AG04449 (cell line): Measurements from ENCODE around the gene ARPC5.
"Not testable (repeated sequence)": the region's sequence is repeated elsewhere in the genome, so short reads cannot be mapped to it uniquely, and the experiment has no call there.

Experiments
- CTCF ChIA-PET: fragments of 350-600 bp; formaldehyde crosslinking; extraction: SDS; loops from one replicate; lab custom pipeline; 2021; ENCODE audit warnings: antibody characterized with exemption; lab: Yijun Ruan, JAX
- POLR2A ChIA-PET: fragments of 400-600, 350-600 bp; formaldehyde crosslinking; extraction: SDS; loops from one replicate; lab custom pipeline; 2020; ENCODE audit warnings: antibody characterized with exemption, inconsistent platforms; lab: Yijun Ruan, JAX
- DNase-seq: peaks from one replicate; pipeline ENCODE4 v3.0.0-alpha.2; 2010; ENCODE audit warnings: low read depth, low spot score
- H3K4me3 ChIP-seq: 2 replicates; pipeline ENCODE4 v1.5.1; 2011; ENCODE audit warnings: low read depth, mild to moderate bottlenecking, control low read depth, low read length
- CTCF ChIP-seq: IDR thresholded peaks from one replicate; pipeline ENCODE4 v1.5.1; 2011; ENCODE audit warnings: mild to moderate bottlenecking, moderate library complexity, low read length, control low read depth, inconsistent platforms; ENCODE audit not compliant: insufficient read depth; ENCODE audit errors: missing control alignments

Gene ARPC5

GRCh38 chr1:183635606-183636333 lies at the start of gene ARPC5:
TSS of gene ARPC5 (minus strand) at chr1:183635783. CDS start at chr1:183635659, 124 bp downstream.
- TF ChIP-seq CTCF, result no peak
- ChIA-PET POLR2A (no interaction called here), CTCF (no interaction called here)
- peak within 1 kb of the TSS; percentile 85 for H3K4me3 ChIP-seq
- DNase-seq, result peak; percentile 87

- peak; percentile 38 for TF ChIP-seq CTCF
- ChIA-PET CTCF (interaction anchor here (0.6 to 5.0 kb wide), 46 partner anchors 10 to 404 kb away, joined by 3 to 112 read pairs (median 4); partner anchors contain the start of gene APOBEC4), POLR2A (no interaction called here)
- DNase-seq, result no peak
- no peak overlapping the region for H3K4me3 ChIP-seq
Observed at GRCh38 chr1:183685112-183685713, 49.6 kb upstream of the ARPC5 start.

GRCh38 chr1:183679363-183679762 lies 43.8 kb upstream of the ARPC5 start:
- POLR2A ChIA-PET, H3K4me3 ChIP-seq, DNase-seq: not testable (repeated sequence)
- CTCF ChIA-PET, result interaction anchor here (0.6 to 1.8 kb wide), 4 partner anchors 10 to 205 kb away, joined by 4 to 5 read pairs (median 4); no protein-coding TSS in a partner anchor

- no peak for TF ChIP-seq CTCF
- ChIA-PET CTCF (interaction anchor here (1.0 to 1.4 kb wide), 3 partner anchors 15 to 237 kb away, joined by 3 to 5 read pairs (median 4); no protein-coding TSS in a partner anchor), POLR2A (no interaction called here)
- no peak overlapping the region for H3K4me3 ChIP-seq
- no peak for DNase-seq
Observed at GRCh38 chr1:183678819-183679218, 43.2 kb upstream of the ARPC5 start.

- ChIA-PET CTCF (interaction anchor here (0.7 to 7.0 kb wide), 5 partner anchors 9 to 208 kb away, joined by 3 to 49 read pairs (median 4); no protein-coding TSS in a partner anchor), POLR2A (no interaction called here)
Observed at GRCh38 chr1:183676586-183677189, 41.1 kb upstream of the ARPC5 start.

More at GRCh38 chr1:183676586-183677189, 41.1 kb upstream of the ARPC5 start:
- DNase-seq, result no peak
- H3K4me3 ChIP-seq, result no peak overlapping the region
- no peak for TF ChIP-seq CTCF
